HEK293 (cell line): ENCODE data around the gene SLC2A8.

Experiments
- CTCF ChIP-seq: fragments of 450-650 bp; formaldehyde crosslinking; IDR thresholded peaks from 2 replicates; pipeline ENCODE4 v1.5.1; 2016; ENCODE audit warnings: missing biosample characterization, missing genetic modification characterization
- KLF8 ChIP-seq: fragments of 450-650 bp; formaldehyde crosslinking; IDR thresholded peaks from 2 replicates; pipeline ENCODE4 v1.5.1; 2016; ENCODE audit warnings: missing biosample characterization, missing genetic modification characterization
- PATZ1 ChIP-seq: fragments of 450-650 bp; formaldehyde crosslinking; IDR thresholded peaks from 2 replicates; pipeline ENCODE4 v1.5.1; 2016; ENCODE audit warnings: missing biosample characterization, missing genetic modification characterization
- PRDM1 ChIP-seq: fragments of 450-650 bp; formaldehyde crosslinking; IDR thresholded peaks from 2 replicates; pipeline ENCODE4; 2016; ENCODE audit warnings: missing biosample characterization, missing genetic modification characterization
- REST ChIP-seq: fragments of 450-650 bp; formaldehyde crosslinking; IDR thresholded peaks from 2 replicates; pipeline ENCODE4 v1.5.1; 2016; ENCODE audit warnings: missing biosample characterization, missing genetic modification characterization
- ZNF391 ChIP-seq: fragments of 450-650 bp; formaldehyde crosslinking; IDR thresholded peaks from 2 replicates; pipeline ENCODE4 v1.5.1; 2016; ENCODE audit warnings: low read depth, missing biosample characterization, missing genetic modification characterization, borderline replicate concordance
- ZNF530 ChIP-seq: fragments of 450-650 bp; formaldehyde crosslinking; IDR thresholded peaks from 2 replicates; pipeline ENCODE4 v1.5.1; 2016; ENCODE audit warnings: low read depth, missing biosample characterization, missing genetic modification characterization
- ZNF639 ChIP-seq: fragments of 450-650 bp; formaldehyde crosslinking; IDR thresholded peaks from 2 replicates; pipeline ENCODE4 v1.5.1; 2016; ENCODE audit warnings: missing biosample characterization, missing genetic modification characterization
- ZNF830 ChIP-seq: fragments of 450-650 bp; IDR thresholded peaks from 2 replicates; pipeline ENCODE4 v1.5.0; 2018; ENCODE audit warnings: missing biosample characterization, missing genetic modification characterization, low read depth, mild to moderate bottlenecking, moderate library complexity
- TF ChIP-seq, protein P1 (sequence below): fragments of 450-650 bp; formaldehyde crosslinking; IDR thresholded peaks from 2 replicates; pipeline ENCODE4 v1.5.1; 2016; ENCODE audit warnings: missing biosample characterization, missing genetic modification characterization
- TF ChIP-seq, protein P2 (sequence below): fragments of 450-650 bp; formaldehyde crosslinking; IDR thresholded peaks from 2 replicates; pipeline ENCODE4 v1.5.1; 2016; ENCODE audit warnings: missing biosample characterization, missing genetic modification characterization
- TF ChIP-seq, protein P3 (sequence below): fragments of 450-650 bp; formaldehyde crosslinking; IDR thresholded peaks from 2 replicates; pipeline ENCODE4 v1.5.1; 2016; ENCODE audit warnings: missing biosample characterization, missing genetic modification characterization

- TF ChIP-seq, protein P1, sequence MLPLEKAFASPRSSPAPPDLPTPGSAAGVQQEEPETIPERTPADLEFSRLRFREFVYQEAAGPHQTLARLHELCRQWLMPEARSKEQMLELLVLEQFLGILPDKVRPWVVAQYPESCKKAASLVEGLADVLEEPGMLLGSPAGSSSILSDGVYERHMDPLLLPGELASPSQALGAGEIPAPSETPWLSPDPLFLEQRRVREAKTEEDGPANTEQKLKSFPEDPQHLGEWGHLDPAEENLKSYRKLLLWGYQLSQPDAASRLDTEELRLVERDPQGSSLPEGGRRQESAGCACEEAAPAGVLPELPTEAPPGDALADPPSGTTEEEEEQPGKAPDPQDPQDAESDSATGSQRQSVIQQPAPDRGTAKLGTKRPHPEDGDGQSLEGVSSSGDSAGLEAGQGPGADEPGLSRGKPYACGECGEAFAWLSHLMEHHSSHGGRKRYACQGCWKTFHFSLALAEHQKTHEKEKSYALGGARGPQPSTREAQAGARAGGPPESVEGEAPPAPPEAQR (tag by site-specific recombination): no peak
- TF ChIP-seq PATZ1: no peak
- no peak for TF ChIP-seq REST
- TF ChIP-seq KLF8: no peak
- TF ChIP-seq, protein P2, sequence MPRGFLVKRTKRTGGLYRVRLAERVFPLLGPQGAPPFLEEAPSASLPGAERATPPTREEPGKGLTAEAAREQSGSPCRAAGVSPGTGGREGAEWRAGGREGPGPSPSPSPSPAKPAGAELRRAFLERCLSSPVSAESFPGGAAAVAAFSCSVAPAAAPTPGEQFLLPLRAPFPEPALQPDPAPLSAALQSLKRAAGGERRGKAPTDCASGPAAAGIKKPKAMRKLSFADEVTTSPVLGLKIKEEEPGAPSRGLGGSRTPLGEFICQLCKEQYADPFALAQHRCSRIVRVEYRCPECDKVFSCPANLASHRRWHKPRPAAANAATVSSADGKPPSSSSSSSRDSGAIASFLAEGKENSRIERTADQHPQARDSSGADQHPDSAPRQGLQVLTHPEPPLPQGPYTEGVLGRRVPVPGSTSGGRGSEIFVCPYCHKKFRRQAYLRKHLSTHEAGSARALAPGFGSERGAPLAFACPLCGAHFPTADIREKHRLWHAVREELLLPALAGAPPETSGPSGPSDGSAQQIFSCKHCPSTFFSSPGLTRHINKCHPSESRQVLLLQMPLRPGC (tag by site-specific recombination): no peak
- no peak for TF ChIP-seq ZNF530 (tag by site-specific recombination)
- no peak for TF ChIP-seq CTCF (tag by site-specific recombination)
- no peak for TF ChIP-seq ZNF391 (tag by site-specific recombination)
- no peak for TF ChIP-seq ZNF830
- no peak for TF ChIP-seq PRDM1
- TF ChIP-seq, protein P3, sequence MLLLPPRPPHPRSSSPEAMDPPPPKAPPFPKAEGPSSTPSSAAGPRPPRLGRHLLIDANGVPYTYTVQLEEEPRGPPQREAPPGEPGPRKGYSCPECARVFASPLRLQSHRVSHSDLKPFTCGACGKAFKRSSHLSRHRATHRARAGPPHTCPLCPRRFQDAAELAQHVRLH (tag by site-specific recombination): no peak
- no peak for TF ChIP-seq ZNF639 (tag by site-specific recombination)
These were observed 30.4 kb upstream of the SLC2A8 start for GRCh38 chr9:127366594-127366993.
